Natural killer cell (primary cell): ENCODE data around the gene MAPKAPK3. TPM values are rescaled to one million over a fixed set of nuclear protein-coding genes. Genes with fewer than 3 reads are reported as not detected.
A peak's percentile ranks its signal among the peaks of the same experiment; 100 is the strongest.

ENCODE experiments used
- ATAC-seq, 3 donors: fragments of 150-1000 bp in 2 of 3; fragments of 200-7000 bp in 1 of 3; cut with Tn5 transposase; 1 replicate in 1 of 3; 2 replicates in 2 of 3; pipeline ENCODE4 v1.10.0; 2021; ENCODE audit warnings: mild to moderate bottlenecking in 2 of 3, moderate library complexity in 2 of 3
- DNase-seq, 2 donors: peaks; one replicate each; pipeline versions ENCODE4 v3.0.0 to v3.0.0-alpha.2; 2013 to 2021; ENCODE audit warnings: mixed read lengths in 1 of 2
- H3K27ac ChIP-seq: one replicate; pipeline ENCODE4 v1.5.1; 2013; ENCODE audit warnings: mild to moderate bottlenecking, low read length
- H3K27me3 ChIP-seq: one replicate; pipeline ENCODE4 v1.6.1; 2013; ENCODE audit warnings: low read length; ENCODE audit not compliant: control insufficient read depth, insufficient read depth
- H3K36me3 ChIP-seq: one replicate; pipeline ENCODE4 v1.6.1; 2013; ENCODE audit warnings: low read length; ENCODE audit not compliant: control insufficient read depth, insufficient read depth
- H3K4me1 ChIP-seq: one replicate; pipeline ENCODE4 v1.6.1; 2013; ENCODE audit warnings: low read length; ENCODE audit not compliant: control insufficient read depth, insufficient read depth
- H3K4me3 ChIP-seq: one replicate; pipeline ENCODE4 v1.5.1; 2013; ENCODE audit warnings: low read length
- H3K9me3 ChIP-seq: one replicate; pipeline ENCODE4 v1.6.1; 2013; ENCODE audit warnings: low read length; ENCODE audit not compliant: control insufficient read depth, insufficient read depth
- H3K27ac Mint-ChIP-seq, 2 donors: one replicate each; pipeline ENCODE4 v1.8.0; 2022; ENCODE audit warnings: mild to moderate bottlenecking in 2 of 2, mixed read lengths in 2 of 2, moderate library complexity in 1 of 2
- H3K27me3 Mint-ChIP-seq, 2 donors: one replicate each; pipeline ENCODE4 v1.8.0; 2022; ENCODE audit warnings: low read depth in 2 of 2, mixed read lengths in 2 of 2
- H3K36me3 Mint-ChIP-seq: one replicate; pipeline ENCODE4 v1.8.0; 2022; ENCODE audit warnings: mixed read lengths
- H3K4me1 Mint-ChIP-seq, 2 donors: one replicate each; pipeline ENCODE4 v1.8.0; 2022; ENCODE audit warnings: mixed read lengths in 2 of 2
- H3K4me3 Mint-ChIP-seq: one replicate; pipeline ENCODE4 v1.8.0; 2022; ENCODE audit warnings: mild to moderate bottlenecking, moderate library complexity, mixed read lengths
- H3K9me3 Mint-ChIP-seq, 2 donors: one replicate each; pipeline ENCODE4 v1.8.0; 2022; ENCODE audit warnings: mixed read lengths in 2 of 2
- WGBS: methylation state at CpG from one replicate; pipeline ENCODE4 v1.1.7; 2013; ENCODE audit warnings: missing lambda C conversion rate; ENCODE audit not compliant: insufficient coverage; 5-methylcytosine and 5-hydroxymethylcytosine counted together
- intact Hi-C: fragments of 100-400 bp; cut with micrococcal nuclease; formaldehyde crosslinking; loops from one replicate; pipeline ENCODE4 v1.14.2; 2022
- total RNA-seq, 4 donors: library from RNA; stranded (reverse); fragments of 120-200 nt in 1 of 4; gene quantifications; one replicate each; pipeline versions ENCODE4 v1.2.3 to v1.2.4, GENCODE V29; 2013 to 2022
- TF ChIP-seq, protein P1 (sequence below): fragments of 200-600 bp; IDR thresholded peaks from one replicate; pipeline ENCODE4 v1.8.0; 2022; ENCODE audit warnings: antibody characterized with exemption

The MAPKAPK3 gene
- total RNA-seq, 3 donors from 2014 or later (not counting 1 experiment from before 2014, with no cell fraction given): 48.0 to 57.7 (median 49.3) TPM

DNA sequence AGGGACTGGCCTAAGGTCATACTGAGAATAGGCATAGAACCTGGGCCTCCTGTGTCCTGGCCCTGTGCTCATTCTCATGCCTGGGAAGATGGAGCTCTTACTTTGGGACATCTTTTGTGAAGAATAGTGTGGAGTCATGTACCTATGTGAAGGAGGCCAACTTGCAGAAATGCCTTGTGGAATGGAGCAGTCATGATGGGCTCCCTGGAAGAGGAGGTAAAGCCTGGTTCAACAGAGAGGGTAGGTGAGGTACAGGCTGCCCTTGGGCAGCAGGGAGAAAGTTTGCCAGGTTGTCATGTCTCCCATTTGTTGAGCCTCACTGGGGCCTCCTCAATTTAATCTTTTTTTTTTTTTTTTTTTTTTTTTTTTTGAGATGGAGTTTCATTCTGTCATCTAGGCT lies 18.1 kb downstream of the MAPKAPK3 start:
- intact Hi-C loops: no loop called here
- H3K27ac ChIP-seq: no peak overlapping the region
- peak overlapping the region in 1 of 2 donors; percentile 50 for H3K27ac Mint-ChIP-seq
- no peaks in the 10 kb centered on the region for H3K27me3 ChIP-seq
- no peak overlapping the region for H3K4me3 ChIP-seq
- peaks cover 12% of the 10 kb centered on the region for H3K36me3 ChIP-seq
- H3K4me3 Mint-ChIP-seq: no peak overlapping the region
- H3K9me3 ChIP-seq: no peaks in the 10 kb centered on the region
- no peaks in the 10 kb centered on the region for H3K36me3 Mint-ChIP-seq
- DNase-seq (no peak), ATAC-seq (no peak)
- H3K4me1 Mint-ChIP-seq: peaks cover 66 to 84% of the 10 kb centered on the region in 2 donors
- TF ChIP-seq, protein P1, sequence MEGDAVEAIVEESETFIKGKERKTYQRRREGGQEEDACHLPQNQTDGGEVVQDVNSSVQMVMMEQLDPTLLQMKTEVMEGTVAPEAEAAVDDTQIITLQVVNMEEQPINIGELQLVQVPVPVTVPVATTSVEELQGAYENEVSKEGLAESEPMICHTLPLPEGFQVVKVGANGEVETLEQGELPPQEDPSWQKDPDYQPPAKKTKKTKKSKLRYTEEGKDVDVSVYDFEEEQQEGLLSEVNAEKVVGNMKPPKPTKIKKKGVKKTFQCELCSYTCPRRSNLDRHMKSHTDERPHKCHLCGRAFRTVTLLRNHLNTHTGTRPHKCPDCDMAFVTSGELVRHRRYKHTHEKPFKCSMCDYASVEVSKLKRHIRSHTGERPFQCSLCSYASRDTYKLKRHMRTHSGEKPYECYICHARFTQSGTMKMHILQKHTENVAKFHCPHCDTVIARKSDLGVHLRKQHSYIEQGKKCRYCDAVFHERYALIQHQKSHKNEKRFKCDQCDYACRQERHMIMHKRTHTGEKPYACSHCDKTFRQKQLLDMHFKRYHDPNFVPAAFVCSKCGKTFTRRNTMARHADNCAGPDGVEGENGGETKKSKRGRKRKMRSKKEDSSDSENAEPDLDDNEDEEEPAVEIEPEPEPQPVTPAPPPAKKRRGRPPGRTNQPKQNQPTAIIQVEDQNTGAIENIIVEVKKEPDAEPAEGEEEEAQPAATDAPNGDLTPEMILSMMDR: no peak
- H3K9me3 Mint-ChIP-seq: no peaks in the 10 kb centered on the region
- no peaks in the 10 kb centered on the region for H3K27me3 Mint-ChIP-seq
- peaks cover 82% of the 10 kb centered on the region for H3K4me1 ChIP-seq

DNA sequence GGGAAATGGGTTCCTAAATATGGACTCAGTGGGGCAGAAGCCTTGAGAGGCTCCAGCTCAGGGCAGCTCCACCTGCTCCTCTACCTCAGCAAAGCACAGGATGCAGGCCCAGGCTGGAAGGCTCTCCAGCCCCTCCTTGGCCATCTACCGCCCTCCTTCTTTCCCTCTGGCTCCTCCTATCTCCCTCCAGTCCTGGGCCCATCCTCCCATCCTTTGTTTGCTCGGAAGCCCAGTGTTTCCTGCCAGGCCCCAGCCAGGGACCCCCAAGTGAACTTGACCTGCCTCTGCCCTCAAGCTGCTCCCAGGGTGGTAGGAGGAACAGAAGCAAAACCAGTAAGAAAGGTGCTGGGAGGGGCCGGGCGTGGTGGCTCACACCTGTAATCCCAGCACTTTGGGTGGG lies 20.1 kb downstream of the MAPKAPK3 start:
- H3K4me1 ChIP-seq: peaks cover 63% of the 10 kb centered on the region
- ATAC-seq: no peak
- peaks cover 46 to 65% of the 10 kb centered on the region in 2 donors for H3K4me1 Mint-ChIP-seq
- no peaks in the 10 kb centered on the region for H3K27me3 Mint-ChIP-seq
- no peaks in the 10 kb centered on the region for H3K9me3 ChIP-seq
- no peaks in the 10 kb centered on the region for H3K9me3 Mint-ChIP-seq
- TF ChIP-seq, protein P1: no peak
- no peak overlapping the region for H3K27ac ChIP-seq
- H3K36me3 Mint-ChIP-seq: no peaks in the 10 kb centered on the region
- peaks cover 30% of the 10 kb centered on the region for H3K36me3 ChIP-seq
- H3K27ac Mint-ChIP-seq: peak overlapping the region; percentile 30 to 72
- no peak overlapping the region for H3K4me3 Mint-ChIP-seq
- H3K27me3 ChIP-seq: no peaks in the 10 kb centered on the region
- WGBS: 93% methylated on average over 4 of the region's 4 CpGs
- DNase-seq: no peak
- intact Hi-C loops: no loop called here
- H3K4me3 ChIP-seq: no peak overlapping the region

DNA sequence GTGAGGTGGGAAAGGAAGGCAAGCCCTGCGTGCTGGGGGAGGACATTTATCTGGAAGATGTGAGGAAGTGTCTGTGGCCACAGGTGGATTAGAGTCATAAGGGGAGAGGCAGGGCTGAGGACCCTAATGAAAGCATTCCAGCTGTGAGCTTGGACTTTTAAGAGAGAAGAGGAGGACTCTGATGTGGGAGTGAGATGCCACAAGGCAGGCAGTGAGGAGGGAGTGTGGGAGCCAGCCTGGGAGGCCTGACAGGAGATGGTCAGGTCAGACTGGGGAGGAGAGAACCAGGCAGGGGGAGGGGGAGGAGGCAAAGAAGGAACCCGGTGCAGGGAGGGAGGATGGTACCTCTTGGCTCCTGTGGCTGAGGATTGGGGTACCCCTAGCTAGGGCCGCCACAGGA lies 21.0 kb downstream of the MAPKAPK3 start:
- Mint-ChIP-seq H3K27ac (peak overlapping the region; percentile 16 to 72), H3K4me1 (peaks cover 37 to 56% of the 10 kb centered on the region in 2 donors), H3K36me3 (no peaks in the 10 kb centered on the region), H3K9me3 (no peaks in the 10 kb centered on the region), H3K27me3 (no peaks in the 10 kb centered on the region), H3K4me3 (no peak overlapping the region)
- no peaks in the 10 kb centered on the region for H3K9me3 ChIP-seq
- peaks cover 34% of the 10 kb centered on the region for H3K36me3 ChIP-seq
- intact Hi-C loops: no loop called here
- TF ChIP-seq, protein P1: no peak
- no peak overlapping the region for H3K27ac ChIP-seq
- H3K4me3 ChIP-seq: no peak overlapping the region
- peaks cover 55% of the 10 kb centered on the region for H3K4me1 ChIP-seq
- ATAC-seq: no peak
- 47% methylated on average over 3 of the region's 3 CpGs for WGBS
- DNase-seq: no peak
- H3K27me3 ChIP-seq: no peaks in the 10 kb centered on the region

DNA sequence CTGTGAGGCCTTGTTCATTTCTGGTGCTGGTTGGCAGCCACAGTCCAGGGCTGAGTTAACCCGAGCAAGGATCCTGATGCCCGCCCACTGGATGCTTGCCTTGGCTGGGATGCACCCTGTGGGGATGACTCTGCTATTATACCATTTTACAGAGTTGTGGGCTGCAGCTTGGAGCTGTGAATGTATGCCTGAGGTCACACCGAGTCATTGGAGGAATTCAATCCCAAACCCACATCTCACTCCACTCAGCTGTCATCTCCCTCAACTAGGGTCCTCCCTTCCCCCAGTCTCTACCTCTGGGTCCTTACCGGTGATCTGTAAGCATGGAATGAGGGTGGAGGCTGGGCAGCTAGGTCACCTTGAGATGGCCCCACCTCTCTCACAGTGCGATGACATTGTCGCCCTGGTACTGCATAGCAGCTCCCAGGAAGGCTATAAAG lies 22.1 kb downstream of the MAPKAPK3 start:
- no peaks in the 10 kb centered on the region for H3K9me3 ChIP-seq
- H3K4me1 Mint-ChIP-seq: peaks cover 31 to 44% of the 10 kb centered on the region in 2 donors
- no peak overlapping the region for H3K4me3 ChIP-seq
- no peaks in the 10 kb centered on the region for H3K27me3 Mint-ChIP-seq
- TF ChIP-seq, protein P1: no peak
- no peaks in the 10 kb centered on the region for H3K27me3 ChIP-seq
- no peak for DNase-seq
- H3K36me3 ChIP-seq: peaks cover 45% of the 10 kb centered on the region
- H3K36me3 Mint-ChIP-seq: no peaks in the 10 kb centered on the region
- no peaks in the 10 kb centered on the region for H3K9me3 Mint-ChIP-seq
- H3K27ac Mint-ChIP-seq: peak overlapping the region in 1 of 2 donors; percentile 33
- no peak for ATAC-seq
- no peak overlapping the region for H3K27ac ChIP-seq
- H3K4me1 ChIP-seq: peaks cover 44% of the 10 kb centered on the region
- WGBS: 97% methylated on average over 5 of the region's 6 CpGs
- intact Hi-C loops: no loop called here
- no peak overlapping the region for H3K4me3 Mint-ChIP-seq
